HCT116 (cell line): ENCODE results near the gene C5AR2.

Source experiments
- EZH2 ChIP-seq: fragments of 200-600 bp; sonication (generic); IDR thresholded peaks from 2 replicates; pipeline ENCODE4 v1.6.1; 2017; ENCODE audit warnings: antibody characterized with exemption, mixed run types
- TF ChIP-seq, protein P1 (sequence below), 3 experiments: fragments of 200-600 bp in 1 of 3; sonication (generic) in 1 of 3; IDR thresholded peaks in 2 of 3; conservative IDR thresholded peaks in 1 of 3; 2 replicates each; pipeline ENCODE4 v1.5.1; 2012 to 2017; ENCODE audit warnings: low read depth in 2 of 3, low read length in 2 of 3, antibody characterized with exemption in 1 of 3, borderline replicate concordance in 1 of 3, control low read depth in 1 of 3, mild to moderate bottlenecking in 1 of 3, mixed read lengths in 1 of 3, mixed run types in 1 of 3, moderate library complexity in 1 of 3; ENCODE audit not compliant: insufficient read depth in 1 of 3

DNA sequence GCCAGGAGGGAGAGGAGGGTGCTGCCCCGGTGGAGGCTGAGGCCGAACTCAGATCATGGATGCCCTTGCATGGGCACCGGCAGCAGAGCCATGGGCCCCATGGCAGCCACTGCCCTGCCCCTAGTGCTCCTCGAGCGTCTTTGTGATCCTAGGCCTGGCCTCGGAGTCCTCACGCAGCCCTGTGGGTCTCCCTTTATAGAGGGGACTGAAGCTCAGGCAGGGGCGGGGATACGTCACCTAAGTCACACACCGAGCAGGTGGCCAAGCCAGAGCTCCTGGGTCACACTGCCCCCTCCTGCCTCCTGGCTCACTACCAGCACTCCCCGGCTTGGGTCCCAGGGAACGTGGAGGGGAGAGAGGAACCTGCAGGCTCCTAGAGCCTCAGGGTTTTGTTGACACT is 45.8 kb downstream of the C5AR2 start:
- TF ChIP-seq, protein P1, sequence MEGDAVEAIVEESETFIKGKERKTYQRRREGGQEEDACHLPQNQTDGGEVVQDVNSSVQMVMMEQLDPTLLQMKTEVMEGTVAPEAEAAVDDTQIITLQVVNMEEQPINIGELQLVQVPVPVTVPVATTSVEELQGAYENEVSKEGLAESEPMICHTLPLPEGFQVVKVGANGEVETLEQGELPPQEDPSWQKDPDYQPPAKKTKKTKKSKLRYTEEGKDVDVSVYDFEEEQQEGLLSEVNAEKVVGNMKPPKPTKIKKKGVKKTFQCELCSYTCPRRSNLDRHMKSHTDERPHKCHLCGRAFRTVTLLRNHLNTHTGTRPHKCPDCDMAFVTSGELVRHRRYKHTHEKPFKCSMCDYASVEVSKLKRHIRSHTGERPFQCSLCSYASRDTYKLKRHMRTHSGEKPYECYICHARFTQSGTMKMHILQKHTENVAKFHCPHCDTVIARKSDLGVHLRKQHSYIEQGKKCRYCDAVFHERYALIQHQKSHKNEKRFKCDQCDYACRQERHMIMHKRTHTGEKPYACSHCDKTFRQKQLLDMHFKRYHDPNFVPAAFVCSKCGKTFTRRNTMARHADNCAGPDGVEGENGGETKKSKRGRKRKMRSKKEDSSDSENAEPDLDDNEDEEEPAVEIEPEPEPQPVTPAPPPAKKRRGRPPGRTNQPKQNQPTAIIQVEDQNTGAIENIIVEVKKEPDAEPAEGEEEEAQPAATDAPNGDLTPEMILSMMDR (IDR thresholded peaks at IDR 0.05 in 2 of 3, conservative IDR thresholded peaks at IDR 0.05 in 1 of 3; ENCODE audit: borderline replicate concordance in 1 of 3, insufficient read depth in 1 of 3, low read depth in 2 of 3, low read length in 2 of 3) = no peak
- no peak for TF ChIP-seq EZH2
